ENCODE data around the gene SUPT20HL1. TPM values are rescaled to one million over a fixed set of nuclear protein-coding genes. Genes with fewer than 3 reads are reported as not detected.

SUPT20HL1 gene
- total and polyA plus RNA-seq, 2 of the 4 experiments (the other 2 are of a cell fraction) = not detected

GRCh38 chrX:24391389-24391788, 30.9 kb downstream of the SUPT20HL1 start:
- no peak overlapping the region for H2AK9ac ChIP-seq (replicated peaks; ENCODE audit: low read depth, low read length, poor library complexity)
- dilution Hi-C loops (cut with HindIII; ENCODE audit: low sequenced_read_pairs, unreplicated experiment) (no loop called here), in situ Hi-C loops (cut with MboI; ENCODE audit: low sequenced_read_pairs) (loop anchor here (25.0 kb wide), 1 partner anchor 746 kb away; no protein-coding TSS in a partner anchor), intact Hi-C loops (cut with micrococcal nuclease) (no loop called here)
- no peaks in the 10 kb centered on the region for H3K4me1 ChIP-seq (ENCODE audit: control insufficient read depth, insufficient read depth, low read length)
- H2BK120ac ChIP-seq (ENCODE audit: low read depth, low read length) = no peak overlapping the region
- BruUV-seq (replicated peaks) = no TSS peak
- H3K56ac ChIP-seq (ENCODE audit: extremely low read depth, insufficient read depth, low read length) = no peak overlapping the region
- no peaks in the 10 kb centered on the region for H3K9me3 ChIP-seq (ENCODE audit: control insufficient read depth, insufficient read depth, low read length)
- H4K5ac ChIP-seq (ENCODE audit: low read depth, low read length) = no peak overlapping the region
- no peak overlapping the region for H3K23ac ChIP-seq (ENCODE audit: low read depth, low read length)
- TF ChIP-seq USF2 (IDR thresholded peaks at IDR 0.05; ENCODE audit: low read depth, low read length) = no peak
- no peak for TF ChIP-seq RCOR1 (IDR thresholded peaks at IDR 0.05; ENCODE audit: insufficient replicate concordance, low read length)
- no peak for TF ChIP-seq RFX5 (IDR thresholded peaks at IDR 0.05; ENCODE audit: low read depth, low read length)
- no peak for TF ChIP-seq CTCF (conservative IDR thresholded peaks at IDR 0.05; ENCODE audit: low read depth, low read length)
- no peak for TF ChIP-seq ELK1 (IDR thresholded peaks at IDR 0.05; ENCODE audit: borderline replicate concordance, low read depth, low read length)
- TF ChIP-seq MAFK (IDR thresholded peaks at IDR 0.05; ENCODE audit: low read depth, low read length) = no peak
- no peak for TF ChIP-seq CEBPB (IDR thresholded peaks at IDR 0.05; ENCODE audit: low read depth, low read length)
- TF ChIP-seq MXI1 (IDR thresholded peaks at IDR 0.05; ENCODE audit: borderline replicate concordance, low read depth, low read length) = no peak
- no peak for TF ChIP-seq SMC3 (IDR thresholded peaks at IDR 0.05; ENCODE audit: low read depth, low read length)
- TF ChIP-seq POLR2A (IDR thresholded peaks at IDR 0.05; ENCODE audit: low read depth, low read length) = no peak
- no peak for TF ChIP-seq NFE2L2 (IDR thresholded peaks at IDR 0.05; ENCODE audit: low read depth, low read length)
- TF ChIP-seq MAZ (IDR thresholded peaks at IDR 0.05; ENCODE audit: borderline replicate concordance, low read depth, low read length) = no peak
- no peak overlapping the region for H4K8ac ChIP-seq (ENCODE audit: low read depth in 2 of 2, low read length in 2 of 2)
- ATAC-seq (ENCODE audit: low read depth) (no peak), DNase-seq (no peak)
- H3K4me2 ChIP-seq (ENCODE audit: low read depth, low read length) = no peak overlapping the region
- H2BK20ac ChIP-seq (ENCODE audit: low read depth, low read length) = no peak overlapping the region
- H3K9ac ChIP-seq (ENCODE audit: low read depth, low read length) = no peak overlapping the region
- no peak overlapping the region for H2AK5ac ChIP-seq (ENCODE audit: low read depth, low read length)
- H3K79me1 ChIP-seq (ENCODE audit: low read depth in 1 of 2, low read length in 2 of 2) = no peaks in the 10 kb centered on the region
- H2BK15ac ChIP-seq (ENCODE audit: low read depth, low read length) = no peak overlapping the region
- WGBS, 2 experiments (ENCODE audit: extremely low coverage in 2 of 2, insufficient read length in 1 of 2) = 67% methylated on average over 2 of the region's 5 CpGs; no CpG with 5 or more reads in 1 of the 2 experiments
- no peak overlapping the region for H3K14ac ChIP-seq (replicated peaks; ENCODE audit: low read depth, low read length)
- H3K18ac ChIP-seq (ENCODE audit: low read depth, low read length) = no peak overlapping the region
- no peaks in the 10 kb centered on the region for H4K20me1 ChIP-seq (ENCODE audit: insufficient read depth, low read length)
- POLR2A ChIA-PET (ENCODE audit: unreplicated experiment) = no interaction called here
- no peak overlapping the region for H3K4ac ChIP-seq (ENCODE audit: low read depth, low read length)
- no peaks in the 10 kb centered on the region for H3K9me1 ChIP-seq (ENCODE audit: insufficient read depth, low read length)
- H4K91ac ChIP-seq (ENCODE audit: insufficient read depth, low read depth, low read length) = no peak overlapping the region
- H3K27ac ChIP-seq (ENCODE audit: insufficient read depth, low read length) = no peak overlapping the region
- no peak overlapping the region for H2AFZ ChIP-seq (replicated peaks; ENCODE audit: low read length, poor library complexity)
- H3K36me3 ChIP-seq (ENCODE audit: control insufficient read depth, insufficient read depth, low read length) = no peaks in the 10 kb centered on the region
- H3K4me3 ChIP-seq (ENCODE audit: insufficient read depth, low read depth, low read length) = no peak overlapping the region
- H2BK5ac ChIP-seq (ENCODE audit: low read depth, low read length, poor library complexity, severe bottlenecking) = no peak overlapping the region
- CTCF ChIA-PET = no interaction called here
- peaks cover 31% of the 10 kb centered on the region for H3K27me3 ChIP-seq (ENCODE audit: control insufficient read depth, insufficient read depth, low read length)

All from IMR-90 (cell line).